GM21526 (cell line): ENCODE data around the gene SEZ6.
"Not testable (repeated sequence)": the region's sequence is repeated elsewhere in the genome, so short reads cannot be mapped to it uniquely, and the experiment has no call there.

Experiments used
- ATAC-seq: cut with Tn5 transposase; IDR thresholded peaks from one replicate; pipeline ENCODE4 v1.9.1; 2021; ENCODE audit warnings: moderate library complexity; ENCODE audit not compliant: unreplicated experiment, low FRiP score

The SEZ6 gene

GRCh38 chr17:28941251-28941650 lies 64.6 kb downstream of the SEZ6 start:
- no peak for ATAC-seq

- ATAC-seq: no peak
Measured at GRCh38 chr17:28940675-28941074, 65.2 kb downstream of the SEZ6 start.

- ATAC-seq: no peak
Measured at GRCh38 chr17:28940142-28940541, 65.7 kb downstream of the SEZ6 start.

DNA sequence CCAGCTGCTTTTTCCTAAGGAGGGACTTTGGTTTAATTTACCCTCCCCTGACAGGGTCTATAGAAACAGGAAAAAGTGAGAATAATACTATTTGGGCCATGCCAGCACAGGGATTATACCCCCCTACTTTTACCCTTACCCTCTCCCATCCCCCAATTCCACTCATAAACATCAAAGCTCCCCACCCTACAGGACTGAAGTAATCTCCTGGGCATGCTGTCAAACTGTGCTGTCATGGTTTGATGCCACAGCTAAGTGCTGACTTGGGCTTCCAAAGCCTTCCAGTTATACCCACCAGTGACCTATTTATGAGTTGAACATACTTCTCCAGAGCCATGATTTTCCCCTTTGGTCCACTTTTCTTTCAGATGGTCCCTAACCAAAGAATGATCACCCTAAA lies 67.3 kb downstream of the SEZ6 start:
- ATAC-seq: no peak

GRCh38 chr17:28937044-28937729 lies 68.6 kb downstream of the SEZ6 start:
- ATAC-seq: no peak

GRCh38 chr17:28935744-28936460 lies 69.9 kb downstream of the SEZ6 start:
- ATAC-seq: no peak

DNA sequence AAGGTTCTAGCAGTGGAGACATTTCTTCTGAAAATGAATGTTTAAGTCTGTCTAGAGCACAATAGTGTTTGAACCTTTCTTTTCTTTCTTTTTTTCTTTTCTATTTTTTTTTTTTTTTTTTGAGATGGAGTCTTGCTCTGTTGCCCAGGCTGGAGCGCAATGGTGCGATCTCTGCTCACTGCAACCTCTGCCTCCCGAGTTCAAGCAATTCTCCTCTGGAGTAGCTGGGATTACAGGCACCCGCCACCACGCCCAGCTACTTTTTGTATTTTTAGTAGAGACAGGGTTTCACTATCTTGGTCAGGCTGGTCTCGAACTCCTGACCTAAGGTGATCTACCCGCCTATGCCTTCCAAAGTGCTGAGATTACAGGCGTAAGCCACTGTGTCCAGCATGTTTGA lies 71.3 kb downstream of the SEZ6 start:
- not testable (repeated sequence) for ATAC-seq

GRCh38 chr17:28929787-28930186 lies 76.0 kb downstream of the SEZ6 start:
- no peak for ATAC-seq

DNA sequence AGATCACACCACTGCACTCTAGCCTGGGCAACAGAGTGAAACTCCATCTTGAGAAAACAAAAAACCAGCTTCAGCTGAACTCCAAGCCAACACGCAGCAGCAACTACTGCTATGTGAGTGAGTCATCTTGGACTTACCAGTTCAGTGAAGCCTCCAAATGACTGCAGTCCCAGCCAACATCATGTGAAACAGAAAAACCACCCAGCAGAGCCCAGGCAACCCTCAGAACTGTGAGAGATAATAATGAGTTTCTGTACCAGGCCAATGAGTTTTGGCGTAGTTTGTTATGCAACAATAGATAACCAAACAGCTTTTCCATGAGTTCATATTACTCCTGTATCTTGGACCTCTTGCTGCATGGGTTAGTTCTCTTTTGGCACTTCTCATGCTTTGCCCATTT lies 77.8 kb downstream of the SEZ6 start:
- ATAC-seq: no peak

DNA sequence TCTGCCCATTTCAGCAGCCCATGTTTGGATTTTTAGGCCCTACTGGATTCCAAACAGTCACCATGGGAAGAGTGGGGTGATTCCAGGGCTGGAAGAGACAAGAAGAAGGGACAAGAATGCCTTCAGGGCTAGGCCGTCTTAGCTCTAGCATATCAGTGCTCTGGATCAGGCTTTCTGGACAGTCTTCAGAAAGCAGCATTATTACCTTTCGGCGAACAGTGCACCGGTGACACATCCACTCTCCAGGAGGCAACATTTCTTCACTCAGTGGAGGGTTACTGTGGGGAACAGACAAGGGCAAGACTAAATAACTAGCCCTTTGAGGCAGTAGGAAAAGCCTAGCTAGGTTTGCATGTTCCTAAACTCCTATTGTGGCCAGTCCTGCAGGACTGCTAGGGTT lies 79.0 kb downstream of the SEZ6 start:
- no peak for ATAC-seq

DNA sequence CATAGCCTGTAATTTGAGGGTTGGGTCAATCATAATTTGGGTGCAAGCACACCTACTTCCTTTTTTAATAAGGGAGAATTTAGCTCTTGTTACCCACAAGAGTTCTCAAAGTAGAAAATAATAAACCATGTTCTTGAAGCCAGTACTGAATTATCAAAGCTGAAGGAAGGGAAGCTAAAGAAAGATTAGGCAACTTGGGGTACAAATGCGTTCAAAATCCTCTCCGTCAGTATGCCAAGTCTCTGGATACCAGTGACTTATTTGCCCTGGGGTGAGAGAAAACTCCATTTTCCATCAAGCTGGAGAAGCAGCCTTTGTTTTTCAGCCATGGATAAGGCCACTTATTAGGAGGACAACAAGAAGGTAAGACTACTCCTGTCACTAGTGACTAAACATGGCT lies 79.5 kb downstream of the SEZ6 start:
- no peak for ATAC-seq

DNA sequence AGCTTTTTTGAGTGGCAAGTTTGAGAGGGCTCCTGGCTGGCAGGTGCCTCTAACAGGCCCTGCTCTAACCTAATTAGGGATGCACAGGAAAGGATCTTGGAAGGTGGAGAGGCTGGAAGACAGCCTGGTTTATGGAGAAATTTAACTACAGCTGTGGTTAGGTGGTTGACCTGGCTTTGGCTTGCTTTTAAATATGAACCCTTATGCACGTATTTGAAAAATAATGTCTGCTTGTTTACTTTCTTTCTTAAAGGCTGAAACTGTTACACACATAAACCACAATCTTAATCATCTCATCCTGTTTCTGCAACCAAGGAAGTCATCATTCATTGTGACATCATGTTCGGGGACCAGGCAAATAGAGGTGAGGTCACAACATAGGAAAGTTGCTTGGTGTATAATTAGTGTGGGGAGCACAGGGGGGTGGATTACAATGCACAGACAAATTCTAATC lies 79.9 kb downstream of the SEZ6 start:
- no peak for ATAC-seq

DNA sequence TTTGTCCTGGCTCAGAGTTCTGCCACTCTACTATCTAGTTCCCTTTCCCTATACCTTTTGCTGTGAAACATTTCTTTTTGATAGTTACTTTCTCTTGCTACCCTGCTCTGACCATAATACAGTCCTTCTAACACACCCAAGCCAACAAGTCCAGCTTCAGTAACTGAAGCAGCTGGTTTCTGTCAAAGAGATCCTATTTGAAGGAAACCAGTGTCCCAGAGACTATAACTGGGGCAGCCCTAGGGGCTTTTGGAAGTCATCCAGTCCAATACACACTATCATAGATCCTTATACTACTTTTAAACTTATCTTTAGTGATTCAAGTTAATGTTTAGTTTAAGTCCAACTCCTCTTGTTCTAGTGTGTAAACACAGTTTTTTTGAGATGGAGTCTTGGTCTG lies 85.6 kb downstream of the SEZ6 start:
- no peak for ATAC-seq

DNA sequence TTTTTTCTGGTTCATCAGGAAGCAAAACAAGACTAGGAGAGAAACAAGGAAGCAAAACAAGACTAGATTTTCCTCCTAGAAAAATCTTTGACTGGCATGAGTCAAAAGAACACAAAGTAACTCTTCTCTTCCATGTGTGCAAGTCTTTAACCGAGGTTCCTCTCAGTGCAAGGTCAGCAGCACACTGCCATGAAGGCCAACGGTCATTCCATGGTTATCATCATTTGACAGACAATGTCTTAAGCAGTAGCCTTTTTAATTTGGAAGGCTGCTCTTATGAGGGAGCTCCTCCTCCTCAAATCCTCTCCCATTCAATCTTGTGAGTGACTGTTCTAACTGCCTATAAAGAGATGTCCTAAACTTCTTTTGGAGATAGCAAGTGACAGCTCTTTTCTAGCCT lies 87.5 kb downstream of the SEZ6 start:
- no peak for ATAC-seq

- ATAC-seq: no peak
Measured at GRCh38 chr17:28917465-28917864, 88.4 kb downstream of the SEZ6 start.

DNA sequence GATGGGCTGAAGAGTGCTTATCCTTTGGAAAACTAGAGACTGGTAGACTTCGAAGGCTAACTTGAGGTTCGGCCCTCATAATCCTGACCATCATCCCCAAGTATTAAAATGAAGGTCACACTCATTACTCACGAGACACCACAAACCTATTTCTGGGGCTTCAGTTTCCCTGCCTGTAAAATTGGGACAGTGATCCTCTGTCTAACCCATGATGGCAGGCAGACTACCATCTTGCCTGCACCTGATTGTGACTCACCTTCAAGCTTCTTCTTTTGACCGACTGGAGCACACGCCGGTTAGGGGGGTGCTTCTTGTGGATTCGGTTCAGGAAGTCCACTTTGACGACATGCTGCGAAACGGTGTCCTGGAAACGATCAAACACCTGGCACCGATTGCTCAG lies 88.8 kb downstream of the SEZ6 start:
- ATAC-seq: no peak

DNA sequence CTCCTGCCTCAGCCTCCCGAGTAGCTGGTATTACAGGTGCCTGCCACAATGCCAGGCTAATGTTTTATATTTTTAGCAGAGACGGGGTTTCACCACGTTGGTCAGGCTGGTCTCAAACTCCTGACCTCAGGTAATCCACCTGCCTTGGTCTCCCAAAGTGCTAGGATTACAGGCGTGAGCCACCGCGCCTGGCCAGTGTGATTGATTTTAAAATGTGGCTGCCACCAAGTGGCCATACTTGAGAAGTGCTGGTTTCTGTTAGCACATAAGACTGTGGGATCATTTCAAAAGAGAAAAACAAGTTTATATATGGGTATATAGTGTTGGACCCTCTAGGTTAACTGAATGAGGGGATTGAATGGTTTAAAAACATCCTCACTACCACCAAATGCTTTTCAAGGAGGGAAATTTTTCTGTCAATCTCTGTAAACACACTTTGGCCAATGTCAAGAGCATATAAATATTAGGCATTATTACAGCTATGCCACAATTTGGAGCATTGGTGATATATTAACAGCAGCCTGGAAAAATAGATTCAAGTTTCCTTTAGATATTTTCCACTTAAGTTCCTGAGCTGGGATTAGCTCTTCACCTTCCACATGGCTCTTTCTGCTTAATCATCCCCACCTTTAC lies 89.4 kb downstream of the SEZ6 start:
- ATAC-seq: no peak

GRCh38 chr17:28912938-28913333 lies 92.9 kb downstream of the SEZ6 start:
- no peak for ATAC-seq

- no peak for ATAC-seq
Measured at GRCh38 chr17:28912281-28912937, 93.4 kb downstream of the SEZ6 start.

GRCh38 chr17:28911411-28912045 lies 94.3 kb downstream of the SEZ6 start:
- no peak for ATAC-seq

DNA sequence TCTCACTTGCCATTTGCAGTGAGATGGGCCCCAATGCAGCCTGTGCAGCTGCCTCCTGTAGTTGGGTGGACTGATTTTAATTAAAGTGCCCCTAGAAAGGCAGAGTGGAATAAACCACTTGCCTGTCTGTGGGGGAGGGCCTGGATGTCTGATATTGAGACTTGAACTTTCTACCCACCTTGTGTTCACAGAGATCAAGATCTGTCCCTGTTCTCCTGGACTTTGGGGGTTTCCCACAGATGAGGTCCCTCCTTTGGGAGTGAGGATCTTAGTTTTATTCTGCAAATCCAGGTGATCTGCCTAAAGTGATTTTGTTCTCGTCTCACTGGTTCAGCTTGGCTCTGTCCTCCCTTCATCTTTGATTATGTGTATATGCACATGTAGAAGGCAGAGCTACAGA lies 95.3 kb downstream of the SEZ6 start:
- ATAC-seq: no peak
